IMR-90 (cell line): ENCODE results near the gene MRFAP1L1. TPM values are rescaled to one million over a fixed set of nuclear protein-coding genes. Genes with fewer than 3 reads are reported as not detected.

Source experiments
- ATAC-seq: fragments of 200-7000 bp; cut with Tn5 transposase; 2 replicates; pipeline ENCODE4 v1.9.1; 2020; ENCODE audit warnings: low read depth, mild to moderate bottlenecking, moderate library complexity
- BruUV-seq: library from RNA; stranded (reverse); fragments of 400-500 nt; replicated peaks from 2 replicates; lab custom pipeline; 2021; lab: Mats Ljungman, UMichigan
- CTCF ChIA-PET: fragments of 300-600 bp; formaldehyde crosslinking; extraction: SDS; loops from one replicate; lab custom pipeline; 2021; ENCODE audit warnings: antibody characterized with exemption; lab: Yijun Ruan, JAX
- POLR2A ChIA-PET: fragments of 300-600 bp; sonication (Branson Sonifier 250); formaldehyde crosslinking; loops from one replicate; lab custom pipeline; 2022; ENCODE audit warnings: antibody characterized with exemption; ENCODE audit not compliant: unreplicated experiment; lab: Charles Lee
- DNase-seq: peaks from one replicate; pipeline ENCODE4 v3.0.0; 2013
- H2AFZ ChIP-seq: replicated peaks from 2 replicates; pipeline ENCODE3; 2013; ENCODE audit warnings: low read length, mild to moderate bottlenecking; ENCODE audit not compliant: poor library complexity
- H2AK5ac ChIP-seq: 2 replicates; pipeline ENCODE4 v1.6.1; 2013; ENCODE audit warnings: low read depth, low read length, inconsistent platforms
- H2AK9ac ChIP-seq: replicated peaks from 2 replicates; pipeline ENCODE3; 2013; ENCODE audit warnings: mild to moderate bottlenecking, low read depth, low read length, moderate library complexity; ENCODE audit not compliant: poor library complexity
- H2BK120ac ChIP-seq: 2 replicates; pipeline ENCODE4 v1.6.1; 2013; ENCODE audit warnings: low read depth, low read length, inconsistent platforms
- H2BK15ac ChIP-seq: 3 replicates; pipeline ENCODE4 v1.6.1; 2013; ENCODE audit warnings: low read depth, low read length, inconsistent platforms
- H2BK20ac ChIP-seq: 2 replicates; pipeline ENCODE4 v1.6.1; 2013; ENCODE audit warnings: low read depth, mild to moderate bottlenecking, inconsistent platforms, low read length, moderate library complexity
- H2BK5ac ChIP-seq: 2 replicates; pipeline ENCODE4 v1.6.1; 2013; ENCODE audit warnings: mild to moderate bottlenecking, low read depth, low read length, inconsistent platforms; ENCODE audit not compliant: poor library complexity, severe bottlenecking
- H3K14ac ChIP-seq: replicated peaks from 2 replicates; pipeline ENCODE4 v1.6.1; 2013; ENCODE audit warnings: low read depth, low read length, inconsistent platforms
- H3K18ac ChIP-seq: 2 replicates; pipeline ENCODE4 v1.6.1; 2013; ENCODE audit warnings: low read depth, low read length, control low read depth
- H3K23ac ChIP-seq: 2 replicates; pipeline ENCODE4 v1.6.1; 2013; ENCODE audit warnings: low read depth, low read length, inconsistent platforms
- H3K27ac ChIP-seq: 2 replicates; pipeline ENCODE4 v1.5.1; 2013; ENCODE audit warnings: mild to moderate bottlenecking, control low read depth, low read length; ENCODE audit not compliant: insufficient read depth
- H3K27me3 ChIP-seq: 2 replicates; pipeline ENCODE4 v1.6.1; 2013; ENCODE audit warnings: low read length; ENCODE audit not compliant: control insufficient read depth, insufficient read depth
- H3K36me3 ChIP-seq: 2 replicates; pipeline ENCODE4 v1.6.1; 2013; ENCODE audit warnings: low read length, mixed read lengths; ENCODE audit not compliant: control insufficient read depth, insufficient read depth
- H3K4ac ChIP-seq: 2 replicates; pipeline ENCODE4 v1.6.1; 2013; ENCODE audit warnings: low read depth, low read length, inconsistent platforms
- H3K4me1 ChIP-seq: 2 replicates; pipeline ENCODE4 v1.6.1; 2013; ENCODE audit warnings: low read length, mixed read lengths; ENCODE audit not compliant: control insufficient read depth, insufficient read depth
- H3K4me2 ChIP-seq: 2 replicates; pipeline ENCODE4 v1.6.1; 2013; ENCODE audit warnings: low read depth, mild to moderate bottlenecking, control low read depth, low read length, moderate library complexity
- H3K4me3 ChIP-seq: 2 replicates; pipeline ENCODE4 v1.5.1; 2013; ENCODE audit warnings: low read depth, mild to moderate bottlenecking, control low read depth, low read length, moderate library complexity; ENCODE audit not compliant: insufficient read depth
- H3K56ac ChIP-seq: 2 replicates; pipeline ENCODE4 v1.6.1; 2013; ENCODE audit warnings: low read length, inconsistent platforms; ENCODE audit not compliant: insufficient read depth; ENCODE audit errors: extremely low read depth
- H3K79me1 ChIP-seq, 2 experiments: 2 replicates each; pipeline ENCODE4 v1.6.1; 2013; ENCODE audit warnings: low read length in 2 of 2, inconsistent platforms in 1 of 2, low read depth in 1 of 2
- H3K9ac ChIP-seq: 2 replicates; pipeline ENCODE4 v1.6.1; 2013; ENCODE audit warnings: low read depth, low read length, control low read depth
- H3K9me1 ChIP-seq: 2 replicates; pipeline ENCODE4 v1.6.1; 2013; ENCODE audit warnings: low read length, inconsistent platforms; ENCODE audit not compliant: insufficient read depth
- H3K9me3 ChIP-seq: 2 replicates; pipeline ENCODE4 v1.6.1; 2013; ENCODE audit warnings: low read length; ENCODE audit not compliant: control insufficient read depth, insufficient read depth
- H4K20me1 ChIP-seq: 2 replicates; pipeline ENCODE4 v1.6.1; 2013; ENCODE audit warnings: low read length, inconsistent platforms; ENCODE audit not compliant: insufficient read depth
- H4K5ac ChIP-seq: 2 replicates; pipeline ENCODE4 v1.6.1; 2013; ENCODE audit warnings: mild to moderate bottlenecking, low read depth, low read length, control low read depth
- H4K8ac ChIP-seq, 2 experiments: 2 replicates each; pipeline ENCODE4 v1.6.1; 2013; ENCODE audit warnings: low read depth in 2 of 2, low read length in 2 of 2, control low read depth in 1 of 2, inconsistent platforms in 1 of 2
- H4K91ac ChIP-seq: 2 replicates; pipeline ENCODE4 v1.6.1; 2013; ENCODE audit warnings: low read depth, low read length, inconsistent platforms; ENCODE audit not compliant: insufficient read depth
- CEBPB ChIP-seq: IDR thresholded peaks from 2 replicates; pipeline ENCODE4 v1.6.1; 2012; ENCODE audit warnings: low read depth, low read length, improper control_type of control experiment
- NFE2L2 ChIP-seq: fragments of 150-350 bp; IDR thresholded peaks from 2 replicates; pipeline ENCODE4 v1.6.1; 2016; ENCODE audit warnings: low read depth, mild to moderate bottlenecking, low read length
- USF2 ChIP-seq: fragments of 150-350 bp; IDR thresholded peaks from 2 replicates; pipeline ENCODE4 v1.6.1; 2017; ENCODE audit warnings: mild to moderate bottlenecking, antibody characterized with exemption, low read length, low read depth
- WGBS, 2 experiments: methylation state at CpG; one replicate each; pipeline versions ENCODE4 v1.1.5 to v1.1.7; 2013; ENCODE audit warnings: missing lambda C conversion rate in 2 of 2; ENCODE audit not compliant: insufficient read length in 1 of 2; ENCODE audit errors: extremely low coverage in 2 of 2; 5-methylcytosine and 5-hydroxymethylcytosine counted together
- dilution Hi-C: fragments of 300-500 bp; cut with HindIII; formaldehyde crosslinking; loops from one replicate; pipeline ENCODE4 v1.14.3; 2018; ENCODE audit warnings: low sequenced_read_pairs; ENCODE audit not compliant: unreplicated experiment
- in situ Hi-C: fragments of 300-500 bp; cut with MboI; formaldehyde crosslinking; loops from 3 replicates; pipeline ENCODE4 v1.14.3; 2019; ENCODE audit warnings: low sequenced_read_pairs, inconsistent platforms, mixed read lengths
- intact Hi-C: fragments of 100-400 bp; cut with micrococcal nuclease; formaldehyde crosslinking; loops from 2 replicates; pipeline ENCODE4 v1.10.0; 2022
- polyA plus RNA-seq, 3 experiments: library from polyadenylated mRNA; depleted of rRNA; stranded (reverse); fragments of >200 nt; gene quantifications; 2 replicates each; pipeline ENCODE4 v1.2.3, GENCODE V29; 2012; ENCODE audit warnings: low replicate concordance in 1 of 3
- total RNA-seq: library from RNA; depleted of rRNA; stranded (reverse); fragments of >200 nt; gene quantifications from 2 replicates; pipeline ENCODE4 v1.2.3, GENCODE V29; 2012

MRFAP1L1 gene
- total and polyA plus RNA-seq, 2 of the 4 experiments (the other 2 are of a cell fraction) = 31.7 to 47.0 TPM

DNA sequence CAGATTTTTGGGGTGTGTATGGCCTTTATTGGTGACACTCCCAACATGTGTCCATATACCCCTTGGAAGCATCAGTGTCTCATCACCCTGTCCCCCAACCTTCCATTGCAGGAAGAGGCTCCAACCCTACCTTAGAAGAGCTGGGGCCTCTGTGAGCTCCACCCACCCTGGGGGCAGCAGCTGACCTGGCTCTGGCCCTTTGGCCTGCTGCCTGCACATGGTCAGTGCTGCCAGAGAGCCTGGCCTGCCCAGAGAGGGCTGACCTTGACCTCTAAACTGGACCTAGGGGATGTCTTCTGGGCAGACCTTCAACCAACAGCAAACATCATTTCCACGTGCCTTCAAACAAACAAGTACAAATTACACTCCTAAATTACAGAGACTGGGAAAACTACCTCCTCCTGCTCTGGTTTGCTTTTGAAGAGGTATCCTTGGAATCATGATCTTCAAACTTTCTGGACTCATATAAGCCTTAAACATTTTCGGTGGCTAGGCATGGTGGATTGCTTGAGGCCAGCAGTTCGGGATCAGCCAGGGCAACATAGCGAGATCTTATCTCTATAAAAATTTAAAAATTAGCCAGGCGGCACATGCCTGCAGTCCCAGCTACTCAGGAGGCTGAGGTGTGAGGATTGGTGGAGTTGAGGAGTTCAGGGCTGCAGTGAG lies 45.6 kb upstream of the MRFAP1L1 start:
- intact Hi-C loops = no loop called here
- Histone ChIP-seq H3K4me3 (no peak overlapping the region), H3K4ac (no peak overlapping the region), H3K9me3 (no peaks in the 10 kb centered on the region), H2BK120ac (no peak overlapping the region), H2AK9ac (peak overlapping the region; percentile 28), H2AK5ac (no peak overlapping the region), H2BK20ac (no peak overlapping the region), H4K91ac (no peak overlapping the region), H4K5ac (no peak overlapping the region), H3K18ac (no peak overlapping the region), H3K9ac (no peak overlapping the region), H4K20me1 (no peaks in the 10 kb centered on the region), H3K79me1 (no peaks in the 10 kb centered on the region), H3K23ac (no peak overlapping the region), H3K9me1 (no peaks in the 10 kb centered on the region; the same call in 1 of the 2 replicates), H2BK5ac (no peak overlapping the region), H3K27ac (no peak overlapping the region), H3K56ac (no peak overlapping the region), H4K8ac (no peak overlapping the region), H3K4me1 (peaks cover 2% of the 10 kb centered on the region), H2BK15ac (no peak overlapping the region), H2AFZ (no peak overlapping the region), H3K27me3 (peaks cover 5% of the 10 kb centered on the region), H3K4me2 (no peak overlapping the region), H3K14ac (no peak overlapping the region), H3K36me3 (no peaks in the 10 kb centered on the region)
- no peak for TF ChIP-seq USF2
- no peak for TF ChIP-seq NFE2L2
- no peak for TF ChIP-seq CEBPB
- ChIA-PET CTCF (no interaction called here), POLR2A (no interaction called here)
- in situ Hi-C loops = no loop called here
- no TSS peak for BruUV-seq
- no CpG with 5 or more reads among the region's 5 CpGs for WGBS, 2 experiments
- dilution Hi-C loops = no loop called here
- no peak for ATAC-seq
- DNase-seq = no peak
